Fibroblast of peridontal ligament (primary cell): ENCODE measurements around the gene ROPN1B.
A peak's percentile ranks its signal among the peaks of the same experiment; 100 is the strongest.

Experiments
- DNase-seq: peaks from one replicate; pipeline ENCODE4 v3.0.0-alpha.2; 2010; ENCODE audit errors: extremely low read depth

The ROPN1B gene

GRCh38 chr3:126004692-126005091 lies 35.7 kb downstream of the ROPN1B start:
- no peak for DNase-seq

GRCh38 chr3:126005951-126006350 lies 37.0 kb downstream of the ROPN1B start:
- no peak for DNase-seq

- no peak for DNase-seq
Measured at GRCh38 chr3:126008219-126008618, 39.2 kb downstream of the ROPN1B start.

- no peak for DNase-seq
Measured at GRCh38 chr3:126009181-126009580, 40.2 kb downstream of the ROPN1B start.

GRCh38 chr3:126013751-126014156 lies 44.8 kb downstream of the ROPN1B start:
- DNase-seq = no peak

- DNase-seq = peak; percentile 77
Measured at GRCh38 chr3:126014252-126014651, 45.3 kb downstream of the ROPN1B start.

GRCh38 chr3:126015075-126015474 lies 46.1 kb downstream of the ROPN1B start:
- DNase-seq = no peak

- no peak for DNase-seq
Measured at GRCh38 chr3:126016616-126017015, 47.6 kb downstream of the ROPN1B start.

GRCh38 chr3:126017362-126017761 lies 48.4 kb downstream of the ROPN1B start:
- DNase-seq = no peak

GRCh38 chr3:126018545-126018944 lies 49.6 kb downstream of the ROPN1B start:
- no peak for DNase-seq

GRCh38 chr3:126018995-126019394 lies 50.0 kb downstream of the ROPN1B start:
- no peak for DNase-seq

- no peak for DNase-seq
Measured at GRCh38 chr3:126019683-126020082, 50.7 kb downstream of the ROPN1B start.

GRCh38 chr3:126021224-126021623 lies 52.2 kb downstream of the ROPN1B start:
- DNase-seq = no peak

GRCh38 chr3:126021702-126022101 lies 52.7 kb downstream of the ROPN1B start:
- DNase-seq = no peak

- DNase-seq = no peak
Measured at GRCh38 chr3:126022741-126023359, 53.9 kb downstream of the ROPN1B start.

GRCh38 chr3:126023390-126023789 lies 54.4 kb downstream of the ROPN1B start:
- DNase-seq = no peak

- DNase-seq = no peak
Measured at GRCh38 chr3:126024049-126024854, 55.3 kb downstream of the ROPN1B start.

- DNase-seq = no peak
Measured at GRCh38 chr3:126025116-126025729, 56.2 kb downstream of the ROPN1B start.

- DNase-seq = no peak
Measured at GRCh38 chr3:126025862-126026261, 56.9 kb downstream of the ROPN1B start.

GRCh38 chr3:126026277-126026751 lies 57.3 kb downstream of the ROPN1B start:
- DNase-seq = no peak

- no peak for DNase-seq
Measured at GRCh38 chr3:126026761-126027160, 57.8 kb downstream of the ROPN1B start.

- no peak for DNase-seq
Measured at GRCh38 chr3:126028096-126028495, 59.1 kb downstream of the ROPN1B start.

- DNase-seq = no peak
Measured at GRCh38 chr3:126029241-126029640, 60.3 kb downstream of the ROPN1B start.
